Smooth muscle cell (in vitro differentiated cells): ENCODE measurements around the gene PALLD. TPM values are rescaled to one million over a fixed set of nuclear protein-coding genes. Genes with fewer than 3 reads are reported as not detected.

Experiments used
- DNase-seq: peaks from one replicate; lab custom pipeline; 2025; ENCODE audit not compliant: unreplicated experiment; lab: John Stamatoyannopoulos, UW
- H2AFZ ChIP-seq: fragments of 200-600 bp; sonication (generic); 2 replicates; pipeline ENCODE4 v1.6.0; 2016; ENCODE audit warnings: antibody characterized with exemption, low read depth, mild to moderate bottlenecking
- H3F3A ChIP-seq: fragments of 200-600 bp; sonication (generic); 2 replicates; pipeline ENCODE4 v1.6.0; 2017; ENCODE audit warnings: antibody characterized with exemption, low read depth
- H3K27ac ChIP-seq: fragments of 200-600 bp; sonication (generic); 2 replicates; pipeline ENCODE4 v1.5.1; 2016; ENCODE audit warnings: low read depth, mild to moderate bottlenecking
- H3K27me3 ChIP-seq: fragments of 200-600 bp; sonication (generic); 2 replicates; pipeline ENCODE4 v1.6.1; 2016; ENCODE audit warnings: low read depth, mild to moderate bottlenecking
- H3K36me3 ChIP-seq: fragments of 200-600 bp; sonication (generic); 2 replicates; pipeline ENCODE4 v1.5.1; 2016; ENCODE audit warnings: low read depth
- H3K4me1 ChIP-seq: fragments of 200-600 bp; sonication (generic); 2 replicates; pipeline ENCODE4 v1.5.1; 2016; ENCODE audit warnings: low read depth
- H3K4me2 ChIP-seq: fragments of 200-600 bp; sonication (generic); 2 replicates; pipeline ENCODE4 v1.6.0; 2016; ENCODE audit warnings: mild to moderate bottlenecking
- H3K4me3 ChIP-seq: fragments of 200-600 bp; sonication (generic); 2 replicates; pipeline ENCODE4 v1.5.1; 2016; ENCODE audit warnings: mild to moderate bottlenecking
- H3K79me2 ChIP-seq: fragments of 200-600 bp; sonication (generic); 2 replicates; pipeline ENCODE4 v1.6.0; 2016; ENCODE audit warnings: low read depth, mild to moderate bottlenecking
- H3K9ac ChIP-seq: fragments of 200-600 bp; sonication (generic); 2 replicates; pipeline ENCODE4 v1.6.0; 2016; ENCODE audit warnings: low read depth
- H3K9me3 ChIP-seq: fragments of 200-600 bp; sonication (generic); replicated peaks from 2 replicates; pipeline ENCODE4 v1.5.1; 2016; ENCODE audit warnings: low read depth
- H4K20me1 ChIP-seq: fragments of 200-600 bp; sonication (generic); 2 replicates; pipeline ENCODE4 v1.6.0; 2016; ENCODE audit warnings: low read depth
- CTCF ChIP-seq: fragments of 200-600 bp; sonication (generic); IDR thresholded peaks from 2 replicates; pipeline ENCODE4 v1.5.1; 2017; ENCODE audit warnings: borderline replicate concordance, mild to moderate bottlenecking, antibody characterized with exemption; ENCODE audit not compliant: insufficient read depth, poor library complexity, severe bottlenecking
- WGBS: methylation state at CpG from one replicate; pipeline ENCODE4 v1.1.7; 2016; ENCODE audit warnings: low lambda C conversion rate; 5-methylcytosine and 5-hydroxymethylcytosine counted together
- polyA plus RNA-seq: library from polyadenylated mRNA; unstranded; fragments of >200 nt; fragmentation: Nextera tagmentation; extraction: Ambion mirVana; gene quantifications from 2 replicates; pipeline ENCODE4 v1.2.1, GENCODE V29; 2016
- total RNA-seq: library from RNA; depleted of rRNA; stranded (reverse); fragments of >200 nt; gene quantifications from 2 replicates; pipeline ENCODE4 v1.2.3, GENCODE V29; 2014

The PALLD gene
- total and polyA plus RNA-seq, 2 experiments from 2014 or later: 354 to 415 TPM

DNA sequence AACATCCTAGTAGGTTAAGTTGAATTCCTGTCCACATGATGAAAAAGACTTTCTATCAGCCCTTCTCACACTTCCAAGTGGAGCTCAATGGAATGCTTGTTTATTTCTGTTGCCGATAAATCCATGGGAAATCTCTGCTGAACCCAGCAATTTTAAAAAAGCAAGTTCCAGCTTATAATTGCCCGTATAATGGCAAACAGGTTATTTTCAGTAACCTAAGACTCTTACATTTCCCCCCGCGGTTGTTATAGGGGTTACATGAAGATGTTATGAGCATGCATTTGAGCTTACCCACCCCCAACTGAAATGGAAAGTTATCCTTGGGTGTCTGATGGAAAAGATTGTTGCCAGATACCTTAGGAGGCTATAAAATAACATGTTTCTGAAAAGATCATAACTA is 136.2 kb downstream of the PALLD start:
- peak overlapping the region; percentile 94 for H3K4me2 ChIP-seq
- peak overlapping the region; percentile 76 for H3K4me3 ChIP-seq
- no peaks in the 10 kb centered on the region for H3K9me3 ChIP-seq
- H2AFZ ChIP-seq: no peak overlapping the region
- H3K27me3 ChIP-seq: no peaks in the 10 kb centered on the region
- peaks cover 48% of the 10 kb centered on the region for H3K79me2 ChIP-seq
- TF ChIP-seq CTCF: no peak
- H3K27ac ChIP-seq: peak overlapping the region; percentile 99
- peaks cover 50% of the 10 kb centered on the region for H3K4me1 ChIP-seq
- no peaks in the 10 kb centered on the region for H3K36me3 ChIP-seq
- H3F3A ChIP-seq: peaks cover 29% of the 10 kb centered on the region
- no peak for DNase-seq
- WGBS: 10% methylated on average over 4 of the region's 4 CpGs
- H3K9ac ChIP-seq: peak overlapping the region; percentile 90
- no peaks in the 10 kb centered on the region for H4K20me1 ChIP-seq

GRCh38 chr4:168633496-168633895 is 136.6 kb downstream of the PALLD start:
- Histone ChIP-seq H3K4me1 (peaks cover 54% of the 10 kb centered on the region), H3F3A (peaks cover 29% of the 10 kb centered on the region), H4K20me1 (no peaks in the 10 kb centered on the region), H3K79me2 (peaks cover 53% of the 10 kb centered on the region), H2AFZ (no peak overlapping the region), H3K4me3 (peak overlapping the region; percentile 76), H3K9me3 (no peaks in the 10 kb centered on the region), H3K9ac (peak overlapping the region; percentile 90), H3K27ac (peak overlapping the region; percentile 99), H3K4me2 (peak overlapping the region; percentile 94), H3K27me3 (no peaks in the 10 kb centered on the region), H3K36me3 (no peaks in the 10 kb centered on the region)
- no peak for DNase-seq
- WGBS: 7% methylated on average over 1 of the region's 1 CpG
- TF ChIP-seq CTCF: no peak

DNA sequence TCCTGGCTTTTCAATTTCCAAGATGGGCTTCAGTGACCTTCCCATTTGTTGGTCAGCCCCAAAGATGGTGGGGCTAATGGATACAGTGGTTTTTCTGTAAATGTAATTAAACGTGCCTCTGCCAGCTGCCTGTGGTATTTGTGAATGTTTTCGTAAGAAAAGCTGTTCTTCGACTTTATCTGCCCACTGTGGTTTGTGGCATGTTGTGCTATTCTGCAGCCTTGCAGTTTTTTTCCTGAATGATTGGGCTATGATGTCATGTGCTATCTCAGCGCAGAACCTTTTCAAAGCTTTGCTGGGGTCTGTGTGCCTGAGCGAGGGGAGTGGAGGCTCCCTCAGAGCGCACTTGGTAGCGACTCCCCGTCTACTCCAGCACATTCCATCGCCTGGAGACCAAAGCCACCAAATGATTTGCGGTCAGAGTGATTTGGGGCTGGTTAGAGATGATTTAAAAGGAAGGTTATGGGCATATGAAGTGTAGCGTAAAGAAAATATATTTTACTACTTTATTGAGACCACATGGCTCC is 137.5 kb downstream of the PALLD start:
- TF ChIP-seq CTCF: no peak
- H3K9ac ChIP-seq: peak overlapping the region; percentile 90
- H3K9me3 ChIP-seq: no peaks in the 10 kb centered on the region
- peak overlapping the region; percentile 99 for H3K27ac ChIP-seq
- H3K27me3 ChIP-seq: no peaks in the 10 kb centered on the region
- peak overlapping the region; percentile 94 for H3K4me2 ChIP-seq
- H4K20me1 ChIP-seq: no peaks in the 10 kb centered on the region
- 4% methylated on average over 11 of the region's 11 CpGs for whole genome bisulfite sequencing
- H3K79me2 ChIP-seq: peaks cover 61% of the 10 kb centered on the region
- peak; percentile 40 for DNase-seq
- H3K36me3 ChIP-seq: no peaks in the 10 kb centered on the region
- H3F3A ChIP-seq: peaks cover 34% of the 10 kb centered on the region
- H3K4me3 ChIP-seq: peak overlapping the region; percentile 76
- no peak overlapping the region for H2AFZ ChIP-seq
- peaks cover 56% of the 10 kb centered on the region for H3K4me1 ChIP-seq

- no peaks in the 10 kb centered on the region for H3K27me3 ChIP-seq
- peak overlapping the region; percentile 82 for H3K4me2 ChIP-seq
- WGBS: 55% methylated on average over 5 of the region's 5 CpGs
- H3K9me3 ChIP-seq: no peaks in the 10 kb centered on the region
- H3K79me2 ChIP-seq: peaks cover 75% of the 10 kb centered on the region
- no peak overlapping the region for H3K4me3 ChIP-seq
- no peaks in the 10 kb centered on the region for H3K36me3 ChIP-seq
- no peak for DNase-seq
- peak overlapping the region; percentile 99 for H3K27ac ChIP-seq
- H2AFZ ChIP-seq: no peak overlapping the region
- H3F3A ChIP-seq: peaks cover 42% of the 10 kb centered on the region
- peaks cover 49% of the 10 kb centered on the region for H3K4me1 ChIP-seq
- H3K9ac ChIP-seq: peak overlapping the region; percentile 90
- TF ChIP-seq CTCF: no peak
- no peaks in the 10 kb centered on the region for H4K20me1 ChIP-seq
Observed at GRCh38 chr4:168636040-168636439, 139.2 kb downstream of the PALLD start.
